ENCODE measurements around the gene SPOCK2. TPM values are rescaled to one million over a fixed set of nuclear protein-coding genes. Genes with fewer than 3 reads are reported as not detected.

Gene SPOCK2
- total and polyA plus RNA-seq, 2 of the 13 experiments (the other 11 are each of a cell fraction or from before 2014, with no cell fraction given) = 8.6 to 30.6 TPM

DNA sequence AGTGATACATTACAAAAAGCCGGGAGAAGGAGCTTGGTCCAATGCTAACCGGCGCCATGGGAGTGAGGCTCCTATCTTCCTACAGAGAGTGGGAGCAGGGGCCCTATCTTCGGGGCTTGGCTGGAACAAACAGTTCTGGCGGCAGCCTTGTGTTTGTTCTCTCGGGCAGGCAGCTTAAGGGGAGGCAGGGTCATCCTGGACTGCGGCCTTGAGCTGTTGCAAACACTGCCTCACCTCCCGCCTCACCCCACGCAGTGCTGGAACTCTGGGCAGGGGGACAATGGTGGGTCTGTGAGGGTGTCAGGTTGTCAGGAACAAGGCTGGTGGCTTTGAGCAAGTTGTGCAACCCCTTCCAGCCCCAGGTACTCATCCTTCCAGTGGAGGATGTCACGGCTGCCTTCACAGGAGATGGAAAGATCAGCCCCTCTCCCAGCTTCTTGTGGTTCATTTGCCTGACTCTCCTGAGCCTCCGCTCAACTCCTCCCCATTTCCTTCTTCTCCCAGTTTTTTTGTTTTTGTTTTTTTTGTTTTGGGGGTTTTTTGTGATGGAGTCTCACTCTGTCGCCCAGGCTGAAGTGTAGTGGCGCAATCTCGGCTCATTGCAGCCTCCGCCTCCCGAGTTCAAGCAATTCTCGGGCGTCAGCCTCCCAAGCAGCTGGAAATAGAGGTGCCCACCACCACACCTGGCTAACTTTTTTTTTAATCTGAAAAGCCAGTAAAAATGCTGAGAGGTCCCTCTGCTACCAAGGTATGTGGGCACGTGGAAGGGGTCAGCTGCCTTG lies 57.4 kb downstream of the SPOCK2 start (continued):
- TF ChIP-seq, protein P1, sequence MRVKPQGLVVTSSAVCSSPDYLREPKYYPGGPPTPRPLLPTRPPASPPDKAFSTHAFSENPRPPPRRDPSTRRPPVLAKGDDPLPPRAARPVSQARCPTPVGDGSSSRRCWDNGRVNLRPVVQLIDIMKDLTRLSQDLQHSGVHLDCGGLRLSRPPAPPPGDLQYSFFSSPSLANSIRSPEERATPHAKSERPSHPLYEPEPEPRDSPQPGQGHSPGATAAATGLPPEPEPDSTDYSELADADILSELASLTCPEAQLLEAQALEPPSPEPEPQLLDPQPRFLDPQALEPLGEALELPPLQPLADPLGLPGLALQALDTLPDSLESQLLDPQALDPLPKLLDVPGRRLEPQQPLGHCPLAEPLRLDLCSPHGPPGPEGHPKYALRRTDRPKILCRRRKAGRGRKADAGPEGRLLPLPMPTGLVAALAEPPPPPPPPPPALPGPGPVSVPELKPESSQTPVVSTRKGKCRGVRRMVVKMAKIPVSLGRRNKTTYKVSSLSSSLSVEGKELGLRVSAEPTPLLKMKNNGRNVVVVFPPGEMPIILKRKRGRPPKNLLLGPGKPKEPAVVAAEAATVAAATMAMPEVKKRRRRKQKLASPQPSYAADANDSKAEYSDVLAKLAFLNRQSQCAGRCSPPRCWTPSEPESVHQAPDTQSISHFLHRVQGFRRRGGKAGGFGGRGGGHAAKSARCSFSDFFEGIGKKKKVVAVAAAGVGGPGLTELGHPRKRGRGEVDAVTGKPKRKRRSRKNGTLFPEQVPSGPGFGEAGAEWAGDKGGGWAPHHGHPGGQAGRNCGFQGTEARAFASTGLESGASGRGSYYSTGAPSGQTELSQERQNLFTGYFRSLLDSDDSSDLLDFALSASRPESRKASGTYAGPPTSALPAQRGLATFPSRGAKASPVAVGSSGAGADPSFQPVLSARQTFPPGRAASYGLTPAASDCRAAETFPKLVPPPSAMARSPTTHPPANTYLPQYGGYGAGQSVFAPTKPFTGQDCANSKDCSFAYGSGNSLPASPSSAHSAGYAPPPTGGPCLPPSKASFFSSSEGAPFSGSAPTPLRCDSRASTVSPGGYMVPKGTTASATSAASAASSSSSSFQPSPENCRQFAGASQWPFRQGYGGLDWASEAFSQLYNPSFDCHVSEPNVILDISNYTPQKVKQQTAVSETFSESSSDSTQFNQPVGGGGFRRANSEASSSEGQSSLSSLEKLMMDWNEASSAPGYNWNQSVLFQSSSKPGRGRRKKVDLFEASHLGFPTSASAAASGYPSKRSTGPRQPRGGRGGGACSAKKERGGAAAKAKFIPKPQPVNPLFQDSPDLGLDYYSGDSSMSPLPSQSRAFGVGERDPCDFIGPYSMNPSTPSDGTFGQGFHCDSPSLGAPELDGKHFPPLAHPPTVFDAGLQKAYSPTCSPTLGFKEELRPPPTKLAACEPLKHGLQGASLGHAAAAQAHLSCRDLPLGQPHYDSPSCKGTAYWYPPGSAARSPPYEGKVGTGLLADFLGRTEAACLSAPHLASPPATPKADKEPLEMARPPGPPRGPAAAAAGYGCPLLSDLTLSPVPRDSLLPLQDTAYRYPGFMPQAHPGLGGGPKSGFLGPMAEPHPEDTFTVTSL (CRISPR knock-in tag; IDR thresholded peaks at IDR 0.05; ENCODE audit: borderline replicate concordance) = 0 out of 2 replicates have a peak, but pooled peaks have one; percentile 26
- 0 out of 2 replicates have a peak, but pooled peaks have one; percentile 18 for TF ChIP-seq PHF20 (CRISPR knock-in tag; IDR thresholded peaks at IDR 0.05)
- peak; percentile 93 for TF ChIP-seq PHF21A (CRISPR knock-in tag; IDR thresholded peaks at IDR 0.05)
- TF ChIP-seq, protein P2, sequence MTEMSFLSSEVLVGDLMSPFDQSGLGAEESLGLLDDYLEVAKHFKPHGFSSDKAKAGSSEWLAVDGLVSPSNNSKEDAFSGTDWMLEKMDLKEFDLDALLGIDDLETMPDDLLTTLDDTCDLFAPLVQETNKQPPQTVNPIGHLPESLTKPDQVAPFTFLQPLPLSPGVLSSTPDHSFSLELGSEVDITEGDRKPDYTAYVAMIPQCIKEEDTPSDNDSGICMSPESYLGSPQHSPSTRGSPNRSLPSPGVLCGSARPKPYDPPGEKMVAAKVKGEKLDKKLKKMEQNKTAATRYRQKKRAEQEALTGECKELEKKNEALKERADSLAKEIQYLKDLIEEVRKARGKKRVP (CRISPR knock-in tag; IDR thresholded peaks at IDR 0.05) = peak in 1 of 2 experiments; percentile 87; a peak in 2 of 4 replicates
- TF ChIP-seq, protein P3, sequence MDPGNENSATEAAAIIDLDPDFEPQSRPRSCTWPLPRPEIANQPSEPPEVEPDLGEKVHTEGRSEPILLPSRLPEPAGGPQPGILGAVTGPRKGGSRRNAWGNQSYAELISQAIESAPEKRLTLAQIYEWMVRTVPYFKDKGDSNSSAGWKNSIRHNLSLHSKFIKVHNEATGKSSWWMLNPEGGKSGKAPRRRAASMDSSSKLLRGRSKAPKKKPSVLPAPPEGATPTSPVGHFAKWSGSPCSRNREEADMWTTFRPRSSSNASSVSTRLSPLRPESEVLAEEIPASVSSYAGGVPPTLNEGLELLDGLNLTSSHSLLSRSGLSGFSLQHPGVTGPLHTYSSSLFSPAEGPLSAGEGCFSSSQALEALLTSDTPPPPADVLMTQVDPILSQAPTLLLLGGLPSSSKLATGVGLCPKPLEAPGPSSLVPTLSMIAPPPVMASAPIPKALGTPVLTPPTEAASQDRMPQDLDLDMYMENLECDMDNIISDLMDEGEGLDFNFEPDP (CRISPR knock-in tag; conservative IDR thresholded peaks at IDR 0.05) = 0 out of 2 replicates have a peak, but pooled peaks have one; percentile 70
- no peak; the same call in 1 of the 2 replicates for TF ChIP-seq SMAD1 (CRISPR knock-in tag; IDR thresholded peaks at IDR 0.05; ENCODE audit: borderline replicate concordance, low read depth)
- TF ChIP-seq, protein P4, sequence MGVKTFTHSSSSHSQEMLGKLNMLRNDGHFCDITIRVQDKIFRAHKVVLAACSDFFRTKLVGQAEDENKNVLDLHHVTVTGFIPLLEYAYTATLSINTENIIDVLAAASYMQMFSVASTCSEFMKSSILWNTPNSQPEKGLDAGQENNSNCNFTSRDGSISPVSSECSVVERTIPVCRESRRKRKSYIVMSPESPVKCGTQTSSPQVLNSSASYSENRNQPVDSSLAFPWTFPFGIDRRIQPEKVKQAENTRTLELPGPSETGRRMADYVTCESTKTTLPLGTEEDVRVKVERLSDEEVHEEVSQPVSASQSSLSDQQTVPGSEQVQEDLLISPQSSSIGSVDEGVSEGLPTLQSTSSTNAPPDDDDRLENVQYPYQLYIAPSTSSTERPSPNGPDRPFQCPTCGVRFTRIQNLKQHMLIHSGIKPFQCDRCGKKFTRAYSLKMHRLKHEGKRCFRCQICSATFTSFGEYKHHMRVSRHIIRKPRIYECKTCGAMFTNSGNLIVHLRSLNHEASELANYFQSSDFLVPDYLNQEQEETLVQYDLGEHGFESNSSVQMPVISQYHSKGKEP (CRISPR knock-in tag; IDR thresholded peaks at IDR 0.05) = no peak
- TF ChIP-seq, protein P5, sequence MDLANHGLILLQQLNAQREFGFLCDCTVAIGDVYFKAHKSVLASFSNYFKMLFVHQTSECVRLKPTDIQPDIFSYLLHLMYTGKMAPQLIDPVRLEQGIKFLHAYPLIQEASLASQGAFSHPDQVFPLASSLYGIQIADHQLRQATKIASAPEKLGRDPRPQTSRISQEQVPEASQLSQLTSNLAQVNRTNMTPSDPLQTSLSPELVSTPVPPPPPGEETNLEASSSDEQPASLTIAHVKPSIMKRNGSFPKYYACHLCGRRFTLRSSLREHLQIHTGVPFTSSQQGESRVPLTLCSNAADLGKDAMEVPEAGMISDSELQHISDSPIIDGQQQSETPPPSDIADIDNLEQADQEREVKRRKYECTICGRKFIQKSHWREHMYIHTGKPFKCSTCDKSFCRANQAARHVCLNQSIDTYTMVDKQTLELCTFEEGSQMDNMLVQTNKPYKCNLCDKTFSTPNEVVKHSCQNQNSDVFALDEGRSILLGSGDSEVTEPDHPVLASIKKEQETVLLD (CRISPR knock-in tag; IDR thresholded peaks at IDR 0.05; ENCODE audit: low read depth) = no peak
- TF ChIP-seq ZNF501 (CRISPR knock-in tag; IDR thresholded peaks at IDR 0.05) = no peak
- TF ChIP-seq, protein P6, sequence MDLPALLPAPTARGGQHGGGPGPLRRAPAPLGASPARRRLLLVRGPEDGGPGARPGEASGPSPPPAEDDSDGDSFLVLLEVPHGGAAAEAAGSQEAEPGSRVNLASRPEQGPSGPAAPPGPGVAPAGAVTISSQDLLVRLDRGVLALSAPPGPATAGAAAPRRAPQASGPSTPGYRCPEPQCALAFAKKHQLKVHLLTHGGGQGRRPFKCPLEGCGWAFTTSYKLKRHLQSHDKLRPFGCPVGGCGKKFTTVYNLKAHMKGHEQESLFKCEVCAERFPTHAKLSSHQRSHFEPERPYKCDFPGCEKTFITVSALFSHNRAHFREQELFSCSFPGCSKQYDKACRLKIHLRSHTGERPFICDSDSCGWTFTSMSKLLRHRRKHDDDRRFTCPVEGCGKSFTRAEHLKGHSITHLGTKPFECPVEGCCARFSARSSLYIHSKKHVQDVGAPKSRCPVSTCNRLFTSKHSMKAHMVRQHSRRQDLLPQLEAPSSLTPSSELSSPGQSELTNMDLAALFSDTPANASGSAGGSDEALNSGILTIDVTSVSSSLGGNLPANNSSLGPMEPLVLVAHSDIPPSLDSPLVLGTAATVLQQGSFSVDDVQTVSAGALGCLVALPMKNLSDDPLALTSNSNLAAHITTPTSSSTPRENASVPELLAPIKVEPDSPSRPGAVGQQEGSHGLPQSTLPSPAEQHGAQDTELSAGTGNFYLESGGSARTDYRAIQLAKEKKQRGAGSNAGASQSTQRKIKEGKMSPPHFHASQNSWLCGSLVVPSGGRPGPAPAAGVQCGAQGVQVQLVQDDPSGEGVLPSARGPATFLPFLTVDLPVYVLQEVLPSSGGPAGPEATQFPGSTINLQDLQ (CRISPR knock-in tag; IDR thresholded peaks at IDR 0.05) = no peak
- TF ChIP-seq HOXD1 (CRISPR knock-in tag; IDR thresholded peaks at IDR 0.05) = peak; percentile 75; the same call in 1 of the 2 replicates

All from HepG2 (cell line).